Measurements from ENCODE around the gene CSPG4. TPM values are rescaled to one million over a fixed set of nuclear protein-coding genes. Genes with fewer than 3 reads are reported as not detected.

Gene CSPG4
- polyA plus RNA-seq, 1 experiment = 24.1 TPM

- CTCF ChIA-PET = interaction anchor here (1.2 to 1.5 kb wide), 3 partner anchors 11 to 14 kb away, joined by 4 to 8 read pairs (median 7); partner anchors contain the start of gene SNX33
- POLR2A ChIA-PET = interaction anchor here (0.6 to 1.3 kb wide), 5 partner anchors 12 to 209 kb away, joined by 3 to 12 read pairs (median 6); partner anchors contain the start of gene SNX33
- peaks cover 18% of the 10 kb centered on the region for H3K36me3 ChIP-seq (ENCODE audit: control insufficient read depth, insufficient read depth, low read length)
- no peak overlapping the region for H3K4me3 ChIP-seq (ENCODE audit: low read depth, low read length)
- no peaks in the 10 kb centered on the region for H3K27me3 ChIP-seq (ENCODE audit: control insufficient read depth, insufficient read depth, low read length)
- DNase-seq (ENCODE audit: low read depth) = peak; percentile 80
- no peak for TF ChIP-seq CTCF (IDR thresholded peaks at IDR 0.05; ENCODE audit: insufficient read depth, low read depth, low read length)
Observed at GRCh38 chr15:75661100-75661755, 51.4 kb downstream of the CSPG4 start.

GRCh38 chr15:75659928-75660645 is 52.6 kb downstream of the CSPG4 start:
- TF ChIP-seq CTCF (IDR thresholded peaks at IDR 0.05; ENCODE audit: insufficient read depth, low read depth, low read length) = no peak
- Histone ChIP-seq H3K4me3 (ENCODE audit: low read depth, low read length) (no peak overlapping the region), H3K27me3 (ENCODE audit: control insufficient read depth, insufficient read depth, low read length) (no peaks in the 10 kb centered on the region), H3K36me3 (ENCODE audit: control insufficient read depth, insufficient read depth, low read length) (peaks cover 18% of the 10 kb centered on the region)
- ChIA-PET POLR2A (interaction anchor here (1.3 kb wide), 1 partner anchor 11 kb away, joined by 4 read pairs; no protein-coding TSS in a partner anchor), CTCF (interaction anchor here (1.5 kb wide), 1 partner anchor 10 kb away, joined by 7 read pairs; no protein-coding TSS in a partner anchor)
- DNase-seq (ENCODE audit: low read depth) = no peak

- ChIA-PET CTCF (interaction anchor here (1.1 kb wide), 1 partner anchor 17 kb away, joined by 3 read pairs; no protein-coding TSS in a partner anchor), POLR2A (no interaction called here)
- peaks cover 18% of the 10 kb centered on the region for H3K36me3 ChIP-seq (ENCODE audit: control insufficient read depth, insufficient read depth, low read length)
- TF ChIP-seq CTCF (IDR thresholded peaks at IDR 0.05; ENCODE audit: insufficient read depth, low read depth, low read length) = no peak
- DNase-seq (ENCODE audit: low read depth) = no peak
- no peak overlapping the region for H3K4me3 ChIP-seq (ENCODE audit: low read depth, low read length)
- H3K27me3 ChIP-seq (ENCODE audit: control insufficient read depth, insufficient read depth, low read length) = no peaks in the 10 kb centered on the region
Observed at GRCh38 chr15:75659141-75659771, 53.4 kb downstream of the CSPG4 start.

GRCh38 chr15:75656813-75657212 is 55.8 kb downstream of the CSPG4 start:
- no peak for DNase-seq (ENCODE audit: low read depth)
- Histone ChIP-seq H3K27me3 (ENCODE audit: control insufficient read depth, insufficient read depth, low read length) (no peaks in the 10 kb centered on the region), H3K36me3 (ENCODE audit: control insufficient read depth, insufficient read depth, low read length) (peaks cover 17% of the 10 kb centered on the region), H3K4me3 (ENCODE audit: low read depth, low read length) (no peak overlapping the region)
- ChIA-PET POLR2A (no interaction called here), CTCF (no interaction called here)
- TF ChIP-seq CTCF (IDR thresholded peaks at IDR 0.05; ENCODE audit: insufficient read depth, low read depth, low read length) = no peak

GRCh38 chr15:75656331-75656730 is 56.3 kb downstream of the CSPG4 start:
- no peak for TF ChIP-seq CTCF (IDR thresholded peaks at IDR 0.05; ENCODE audit: insufficient read depth, low read depth, low read length)
- H3K27me3 ChIP-seq (ENCODE audit: control insufficient read depth, insufficient read depth, low read length) = no peaks in the 10 kb centered on the region
- ChIA-PET POLR2A (no interaction called here), CTCF (no interaction called here)
- DNase-seq (ENCODE audit: low read depth) = no peak
- H3K4me3 ChIP-seq (ENCODE audit: low read depth, low read length) = no peak overlapping the region
- peaks cover 17% of the 10 kb centered on the region for H3K36me3 ChIP-seq (ENCODE audit: control insufficient read depth, insufficient read depth, low read length)

All from BJ (cell line).